Measurements from ENCODE around the gene SCEL. TPM values are rescaled to one million over a fixed set of nuclear protein-coding genes. Genes with fewer than 3 reads are reported as not detected.

SCEL gene
- total RNA-seq, 1 donor from 2014 or later = 91.3 TPM

- H3K9me3 ChIP-seq = no peaks in the 10 kb centered on the region
- intact Hi-C loops (cut with DNase I) = no loop called here
- no peak for DNase-seq (ENCODE audit: extremely low spot score in 2 of 2)
- H3K36me3 ChIP-seq = no peaks in the 10 kb centered on the region
- TF ChIP-seq POLR2A (IDR thresholded peaks at IDR 0.05) = no peak
- no peak for TF ChIP-seq CTCF (IDR thresholded peaks at IDR 0.05)
- no peak for TF ChIP-seq POLR2AphosphoS5 (IDR thresholded peaks at IDR 0.05; ENCODE audit: insufficient read depth in 1 of 2, low read depth in 1 of 2)
- no peak overlapping the region for H3K4me3 ChIP-seq
- H3K27ac ChIP-seq = no peak overlapping the region
- no peaks in the 10 kb centered on the region for H3K27me3 ChIP-seq
- peaks cover 15% of the 10 kb centered on the region for H3K4me1 ChIP-seq
These were observed 8.8 kb downstream of the SCEL start for GRCh38 chr13:77544355-77544754.

GRCh38 chr13:77544758-77545338 lies 9.3 kb downstream of the SCEL start:
- peaks cover 15% of the 10 kb centered on the region for H3K4me1 ChIP-seq
- no peaks in the 10 kb centered on the region for H3K9me3 ChIP-seq
- H3K27ac ChIP-seq = no peak overlapping the region
- no peak for DNase-seq (ENCODE audit: extremely low spot score in 2 of 2)
- H3K4me3 ChIP-seq = no peak overlapping the region
- no peak for TF ChIP-seq CTCF (IDR thresholded peaks at IDR 0.05)
- no peak for TF ChIP-seq POLR2A (IDR thresholded peaks at IDR 0.05)
- H3K27me3 ChIP-seq = no peaks in the 10 kb centered on the region
- no peaks in the 10 kb centered on the region for H3K36me3 ChIP-seq
- intact Hi-C loops (cut with DNase I) = no loop called here

GRCh38 chr13:77545626-77546412 lies 10.3 kb downstream of the SCEL start:
- DNase-seq (ENCODE audit: extremely low spot score in 2 of 2) = no peak
- Histone ChIP-seq H3K27me3 (no peaks in the 10 kb centered on the region), H3K9me3 (no peaks in the 10 kb centered on the region), H3K4me1 (peaks cover 15% of the 10 kb centered on the region), H3K4me3 (no peak overlapping the region), H3K36me3 (no peaks in the 10 kb centered on the region), H3K27ac (no peak overlapping the region)
- TF ChIP-seq POLR2A (IDR thresholded peaks at IDR 0.05) (no peak), CTCF (IDR thresholded peaks at IDR 0.05) (no peak), POLR2AphosphoS5 (IDR thresholded peaks at IDR 0.05; ENCODE audit: insufficient read depth in 1 of 2, low read depth in 1 of 2) (no peak)
- intact Hi-C loops (cut with DNase I) = no loop called here

GRCh38 chr13:77548095-77548494 lies 12.6 kb downstream of the SCEL start:
- Histone ChIP-seq H3K4me3 (no peak overlapping the region), H3K4me1 (peaks cover 15% of the 10 kb centered on the region), H3K27me3 (no peaks in the 10 kb centered on the region), H3K9me3 (no peaks in the 10 kb centered on the region), H3K36me3 (no peaks in the 10 kb centered on the region), H3K27ac (no peak overlapping the region)
- no peak for DNase-seq (ENCODE audit: extremely low spot score in 2 of 2)
- TF ChIP-seq POLR2AphosphoS5 (IDR thresholded peaks at IDR 0.05; ENCODE audit: insufficient read depth in 1 of 2, low read depth in 1 of 2) (no peak), CTCF (IDR thresholded peaks at IDR 0.05) (no peak), POLR2A (IDR thresholded peaks at IDR 0.05) (no peak)
- intact Hi-C loops (cut with DNase I) = no loop called here

- Histone ChIP-seq H3K36me3 (no peaks in the 10 kb centered on the region), H3K4me1 (peaks cover 15% of the 10 kb centered on the region), H3K27ac (no peak overlapping the region), H3K9me3 (no peaks in the 10 kb centered on the region), H3K4me3 (no peak overlapping the region), H3K27me3 (no peaks in the 10 kb centered on the region)
- TF ChIP-seq POLR2AphosphoS5 (IDR thresholded peaks at IDR 0.05; ENCODE audit: insufficient read depth in 1 of 2, low read depth in 1 of 2) (no peak), CTCF (IDR thresholded peaks at IDR 0.05) (no peak), POLR2A (IDR thresholded peaks at IDR 0.05) (no peak)
- DNase-seq (ENCODE audit: extremely low spot score in 2 of 2) = no peak
- intact Hi-C loops (cut with DNase I) = no loop called here
These were observed 13.1 kb downstream of the SCEL start for GRCh38 chr13:77548594-77548993.
